ENCODE measurements around the gene EXOC7. TPM values are rescaled to one million over a fixed set of nuclear protein-coding genes. Genes with fewer than 3 reads are reported as not detected.

The EXOC7 gene
- total and polyA plus RNA-seq, 2 of the 4 experiments (the other 2 are of a cell fraction), result 85.9 to 118 TPM

GRCh38 chr17:76124582-76125390 is 21.2 kb upstream of the EXOC7 start:
- 87% methylated on average over 8 of the region's 22 CpGs; no CpG with 5 or more reads in 1 of the 2 experiments for WGBS, 2 experiments (ENCODE audit: extremely low coverage in 2 of 2, insufficient read length in 1 of 2)
- Histone ChIP-seq H3K27me3 (ENCODE audit: control insufficient read depth, insufficient read depth, low read length) (peaks cover 16% of the 10 kb centered on the region), H4K91ac (ENCODE audit: insufficient read depth, low read depth, low read length) (no peak overlapping the region), H3K79me1 (ENCODE audit: low read depth in 1 of 2, low read length in 2 of 2) (no peaks in the 10 kb centered on the region), H4K20me1 (ENCODE audit: insufficient read depth, low read length) (no peaks in the 10 kb centered on the region), H3K23ac (ENCODE audit: low read depth, low read length) (no peak overlapping the region), H4K8ac (ENCODE audit: low read depth in 2 of 2, low read length in 2 of 2) (no peak overlapping the region), H3K36me3 (ENCODE audit: control insufficient read depth, insufficient read depth, low read length) (no peaks in the 10 kb centered on the region), H3K4me2 (ENCODE audit: low read depth, low read length) (no peak overlapping the region), H3K9ac (ENCODE audit: low read depth, low read length) (no peak overlapping the region), H2BK5ac (ENCODE audit: low read depth, low read length, poor library complexity, severe bottlenecking) (no peak overlapping the region), H3K9me1 (ENCODE audit: insufficient read depth, low read length) (no peaks in the 10 kb centered on the region), H2BK120ac (ENCODE audit: low read depth, low read length) (no peak overlapping the region), H3K27ac (ENCODE audit: insufficient read depth, low read length) (no peak overlapping the region), H3K18ac (ENCODE audit: low read depth, low read length) (no peak overlapping the region), H3K4me3 (ENCODE audit: insufficient read depth, low read depth, low read length) (no peak overlapping the region), H2AK9ac (replicated peaks; ENCODE audit: low read depth, low read length, poor library complexity) (no peak overlapping the region), H3K56ac (ENCODE audit: extremely low read depth, insufficient read depth, low read length) (no peak overlapping the region), H4K5ac (ENCODE audit: low read depth, low read length) (no peak overlapping the region), H2AFZ (replicated peaks; ENCODE audit: low read length, poor library complexity) (peak overlapping the region; percentile 21), H2BK20ac (ENCODE audit: low read depth, low read length) (no peak overlapping the region), H2BK15ac (ENCODE audit: low read depth, low read length) (no peak overlapping the region), H3K4ac (ENCODE audit: low read depth, low read length) (no peak overlapping the region), H2AK5ac (ENCODE audit: low read depth, low read length) (no peak overlapping the region), H3K9me3 (ENCODE audit: control insufficient read depth, insufficient read depth, low read length) (no peaks in the 10 kb centered on the region), H3K4me1 (ENCODE audit: control insufficient read depth, insufficient read depth, low read length) (peaks cover 3% of the 10 kb centered on the region; the same call in 1 of the 2 replicates), H3K14ac (replicated peaks; ENCODE audit: low read depth, low read length) (no peak overlapping the region)
- TF ChIP-seq POLR2A (IDR thresholded peaks at IDR 0.05; ENCODE audit: low read depth, low read length) (no peak), RCOR1 (IDR thresholded peaks at IDR 0.05; ENCODE audit: insufficient replicate concordance, low read length) (no peak), ELK1 (IDR thresholded peaks at IDR 0.05; ENCODE audit: borderline replicate concordance, low read depth, low read length) (no peak), CTCF (conservative IDR thresholded peaks at IDR 0.05; ENCODE audit: low read depth, low read length) (peak; percentile 30), CEBPB (IDR thresholded peaks at IDR 0.05; ENCODE audit: low read depth, low read length) (no peak), USF2 (IDR thresholded peaks at IDR 0.05; ENCODE audit: low read depth, low read length) (no peak), RFX5 (IDR thresholded peaks at IDR 0.05; ENCODE audit: low read depth, low read length) (no peak)
- ChIA-PET CTCF (interaction anchor here (0.6 to 3.1 kb wide), 2 partner anchors 9 to 155 kb away, joined by 3 to 14 read pairs; no protein-coding TSS in a partner anchor), POLR2A (ENCODE audit: unreplicated experiment) (interaction anchor here (0.6 kb wide), 1 partner anchor 58 kb away, joined by 12 read pairs; no protein-coding TSS in a partner anchor)
- no peak for DNase-seq
- in situ Hi-C loops (cut with MboI; ENCODE audit: low sequenced_read_pairs), result no loop called here
- dilution Hi-C loops (cut with HindIII; ENCODE audit: low sequenced_read_pairs, unreplicated experiment), result no loop called here
- BruUV-seq (replicated peaks), result no TSS peak
- ATAC-seq (ENCODE audit: low read depth), result no peak
- intact Hi-C loops (cut with micrococcal nuclease), result no loop called here

Data from IMR-90 (cell line).